Esophagus muscularis mucosa (tissue), 4 donors: ENCODE results near the gene SEPTIN8.

Source experiments
- CTCF ChIP-seq, 3 experiments: fragments of 200-600 bp in 2 of 3; fragments of 450-650 bp in 1 of 3; sonication (generic) in 2 of 3; IDR thresholded peaks; one replicate each; pipeline ENCODE4 v1.5.1; 2017 to 2019; ENCODE audit warnings: antibody characterized with exemption in 3 of 3, mild to moderate bottlenecking in 2 of 3, moderate library complexity in 1 of 3
- EP300 ChIP-seq: sonication (generic); formaldehyde crosslinking; IDR thresholded peaks from one replicate; pipeline ENCODE4 v1.6.1; 2017; ENCODE audit warnings: antibody characterized with exemption
- POLR2A ChIP-seq: fragments of 450-650 bp; IDR thresholded peaks from one replicate; pipeline ENCODE4 v1.6.1; 2017; ENCODE audit warnings: antibody characterized with exemption, moderate library complexity, mild to moderate bottlenecking, low read depth
- POLR2AphosphoS5 ChIP-seq, 2 donors: sonication (generic); formaldehyde crosslinking; IDR thresholded peaks; one replicate each; pipeline ENCODE4 v1.6.1; 2017; ENCODE audit warnings: antibody characterized with exemption in 2 of 2

DNA sequence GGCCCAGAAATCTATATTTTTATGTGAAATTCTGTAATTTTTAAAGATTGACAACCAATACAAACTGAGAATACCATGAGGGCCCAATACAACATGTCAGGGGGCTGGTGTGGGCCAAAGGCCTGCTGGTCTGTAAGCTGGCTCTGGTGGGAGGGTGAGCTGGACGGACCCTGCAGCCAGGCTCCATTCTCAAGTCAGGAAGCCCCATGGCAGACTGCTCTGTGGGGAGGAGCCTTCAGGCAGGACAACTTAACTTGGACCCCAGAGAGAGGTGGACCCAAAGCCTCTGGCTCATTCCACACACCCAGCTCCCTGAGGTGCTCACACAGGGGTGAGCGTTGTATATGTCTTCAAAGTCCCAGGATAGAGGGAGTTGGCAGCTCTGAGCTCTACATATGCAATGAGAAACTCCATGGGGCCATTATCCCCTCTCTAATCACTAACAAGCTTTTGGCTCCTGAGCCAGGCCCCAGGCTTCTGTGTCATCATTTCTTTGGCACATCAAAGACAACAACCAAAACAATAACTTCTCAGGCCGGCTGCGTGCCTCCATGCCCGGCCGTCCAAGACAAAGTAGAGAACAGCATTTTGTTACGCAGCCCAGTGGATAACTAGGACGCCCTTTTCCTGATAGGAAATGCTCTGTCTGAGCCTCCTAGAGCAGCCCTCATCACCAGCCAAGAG is 6.4 kb downstream of the SEPTIN8 start:
- no peak for TF ChIP-seq POLR2AphosphoS5 (IDR thresholded peaks at IDR 0.05)
- TF ChIP-seq POLR2A: no peak
- no peak for TF ChIP-seq CTCF (IDR thresholded peaks at IDR 0.05)
- TF ChIP-seq EP300: no peak
